Measurements from ENCODE around the gene TXNRD3.

The TXNRD3 gene

DNA sequence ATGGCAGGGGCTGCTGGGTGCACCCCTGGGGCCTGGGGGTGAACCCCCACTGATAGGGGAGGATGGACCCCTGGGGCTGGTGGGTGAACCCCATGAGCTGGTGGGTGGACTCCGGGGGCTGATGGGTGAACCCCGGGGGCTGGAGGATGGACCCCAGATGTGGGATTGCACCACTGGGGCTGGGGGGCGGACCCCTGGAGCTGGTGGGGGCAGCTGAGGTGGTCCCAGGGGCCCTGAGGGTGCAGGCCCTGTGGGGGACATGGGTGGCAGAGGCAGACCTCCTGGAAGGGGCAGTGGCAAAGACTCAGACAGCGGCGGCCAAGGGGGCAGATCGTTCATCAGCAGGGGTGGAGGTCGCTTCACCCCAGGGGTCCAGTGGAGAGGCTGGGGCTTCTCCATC, 17.4 kb upstream of the TXNRD3 start:
- no peak for DNase-seq (ENCODE audit: low read depth)

DNA sequence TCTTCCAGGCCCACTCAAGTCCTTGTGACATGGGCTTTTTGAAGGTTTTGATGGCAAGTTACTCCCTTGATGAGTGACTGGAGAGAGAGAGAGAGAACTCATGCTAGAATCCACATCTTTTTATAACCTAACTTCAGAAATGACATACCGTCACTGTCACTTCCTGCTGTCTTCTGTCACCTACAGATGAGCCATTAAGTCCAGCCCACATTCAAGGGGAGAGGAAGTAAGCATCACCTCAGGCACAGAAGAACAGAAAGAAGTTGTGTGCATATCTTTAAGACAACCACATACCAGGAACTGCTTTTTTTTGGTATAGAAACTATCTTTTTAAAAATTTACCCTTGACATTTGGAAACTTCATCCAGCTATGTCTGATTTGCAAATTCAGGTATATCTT, 16.6 kb upstream of the TXNRD3 start:
- DNase-seq (ENCODE audit: low read depth), result no peak

DNA sequence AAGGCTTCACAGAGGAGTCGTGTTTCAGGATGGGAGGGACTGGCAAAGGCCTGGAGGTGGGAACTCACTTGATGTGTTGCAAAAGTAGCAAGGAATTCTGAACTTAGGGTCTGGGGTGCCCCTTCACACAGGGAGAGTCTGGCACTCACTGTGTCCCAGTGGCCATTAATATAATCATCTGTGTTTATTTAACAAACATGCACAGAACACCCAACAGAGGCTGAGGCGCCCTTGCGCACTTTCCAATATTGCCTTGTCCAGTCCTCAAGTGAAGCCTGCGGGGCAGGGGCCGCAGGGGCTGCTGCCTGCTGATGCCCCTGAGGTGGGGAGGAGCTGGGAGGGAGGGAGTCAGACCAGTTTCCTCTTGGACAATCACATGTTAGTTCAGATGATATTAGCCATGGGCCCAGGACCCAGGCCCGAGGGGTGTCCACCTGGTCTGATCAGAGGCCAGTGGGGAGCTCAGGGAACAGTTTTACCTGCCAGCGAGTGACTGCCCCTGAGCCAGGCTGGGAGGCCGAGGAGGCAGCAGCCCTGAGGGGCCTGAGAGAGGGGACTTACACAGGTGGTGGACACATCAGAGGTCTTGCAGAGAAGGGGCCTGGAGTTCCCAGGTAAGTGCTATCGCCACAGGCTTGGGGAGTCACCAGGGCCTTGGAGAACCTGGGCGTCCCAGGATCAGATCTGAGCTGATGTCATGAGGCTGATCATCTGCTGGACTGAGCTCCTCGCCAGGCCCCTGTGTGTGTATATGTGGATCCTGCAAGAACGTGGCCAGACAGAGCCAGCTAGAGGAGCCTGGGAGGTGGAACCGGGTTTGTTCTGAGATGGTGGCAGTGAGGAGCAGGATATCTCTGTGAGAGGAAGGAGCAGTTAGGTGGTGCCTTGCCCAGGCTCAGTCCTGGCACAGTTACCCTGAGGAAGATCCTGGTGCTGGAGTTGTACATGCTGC, 13.8 kb upstream of the TXNRD3 start:
- DNase-seq (ENCODE audit: low read depth), result no peak

DNA sequence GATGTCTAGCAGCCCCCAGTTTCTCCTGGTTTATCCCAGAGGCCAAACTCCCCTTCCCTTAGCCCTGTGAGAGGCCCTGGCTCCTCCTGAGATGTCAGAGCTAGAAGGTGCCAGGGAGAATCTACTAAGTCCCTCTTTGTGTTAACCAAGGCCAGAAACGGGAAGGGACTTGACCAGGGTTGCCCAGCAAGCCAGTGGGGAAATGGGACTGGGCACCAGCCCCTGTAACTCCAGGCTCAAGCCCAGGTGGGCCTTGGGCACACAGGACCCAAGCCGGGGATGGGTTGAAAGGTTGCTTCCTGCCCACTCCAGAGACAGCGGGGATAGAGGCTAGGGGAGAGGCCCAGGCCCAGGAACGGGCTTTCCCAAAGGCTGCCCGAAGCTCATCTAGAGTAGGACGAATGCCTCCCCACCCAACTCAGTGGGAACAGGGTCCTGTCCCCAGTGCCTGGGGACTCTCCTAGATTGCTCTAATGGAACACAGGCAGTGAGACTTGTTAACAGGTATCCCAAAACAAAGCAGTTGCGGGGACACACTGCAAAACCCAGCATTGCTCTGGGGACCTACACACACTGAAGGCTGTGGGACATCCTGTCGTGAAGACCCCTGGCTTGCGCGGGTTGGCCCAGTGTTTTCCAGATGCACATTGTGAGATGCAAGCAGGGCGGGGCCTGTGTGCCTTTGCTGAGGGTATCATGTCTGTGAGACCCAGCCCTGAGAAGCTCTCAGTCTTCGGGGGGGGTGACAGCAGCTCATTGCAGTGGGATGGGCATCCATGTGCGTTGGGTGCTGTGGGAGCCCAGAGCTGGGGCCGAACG, 12.9 kb upstream of the TXNRD3 start:
- no peak for DNase-seq (ENCODE audit: low read depth)

DNA sequence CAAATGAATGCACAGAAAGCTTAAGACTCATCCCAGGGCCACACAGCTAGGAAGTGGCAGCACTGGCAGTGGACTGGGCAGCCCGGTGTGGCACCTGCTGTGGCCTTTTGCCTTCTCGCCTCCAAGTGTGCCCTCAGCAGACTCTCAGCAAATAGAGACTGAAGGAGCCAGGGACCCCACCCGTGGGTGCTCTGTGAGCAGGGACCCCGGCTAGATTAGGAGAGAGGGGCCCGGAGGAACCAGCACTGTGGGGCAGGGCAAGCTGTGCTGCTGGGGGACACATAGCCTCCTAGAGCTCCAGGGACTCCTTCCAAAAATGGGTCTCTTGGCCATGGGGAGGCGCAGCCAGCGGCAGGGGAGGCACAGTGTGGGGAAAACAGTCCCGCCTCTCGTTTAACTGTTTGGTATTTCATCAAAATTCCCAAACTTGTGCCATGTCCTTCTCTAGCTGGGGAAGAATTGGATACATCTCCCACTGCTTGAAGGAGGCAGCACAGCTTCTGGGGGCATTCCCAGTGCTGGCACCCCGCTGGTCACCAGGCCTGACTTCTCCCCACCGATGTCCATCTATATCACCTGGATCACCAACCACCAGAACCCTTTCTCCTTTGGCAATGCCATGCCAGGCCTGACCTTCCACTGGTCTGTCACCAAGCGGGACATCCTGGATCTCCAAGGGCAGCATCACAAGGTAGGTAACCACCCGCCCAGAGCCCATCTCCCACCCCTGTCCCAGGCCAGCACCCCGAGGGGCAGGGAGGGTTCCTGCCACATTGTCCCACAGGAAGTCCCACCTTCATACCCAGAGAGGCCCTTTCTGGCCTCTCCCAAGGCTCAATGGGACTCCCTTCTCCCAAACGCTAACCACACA, 12.0 kb upstream of the TXNRD3 start:
- DNase-seq (ENCODE audit: low read depth), result no peak

DNA sequence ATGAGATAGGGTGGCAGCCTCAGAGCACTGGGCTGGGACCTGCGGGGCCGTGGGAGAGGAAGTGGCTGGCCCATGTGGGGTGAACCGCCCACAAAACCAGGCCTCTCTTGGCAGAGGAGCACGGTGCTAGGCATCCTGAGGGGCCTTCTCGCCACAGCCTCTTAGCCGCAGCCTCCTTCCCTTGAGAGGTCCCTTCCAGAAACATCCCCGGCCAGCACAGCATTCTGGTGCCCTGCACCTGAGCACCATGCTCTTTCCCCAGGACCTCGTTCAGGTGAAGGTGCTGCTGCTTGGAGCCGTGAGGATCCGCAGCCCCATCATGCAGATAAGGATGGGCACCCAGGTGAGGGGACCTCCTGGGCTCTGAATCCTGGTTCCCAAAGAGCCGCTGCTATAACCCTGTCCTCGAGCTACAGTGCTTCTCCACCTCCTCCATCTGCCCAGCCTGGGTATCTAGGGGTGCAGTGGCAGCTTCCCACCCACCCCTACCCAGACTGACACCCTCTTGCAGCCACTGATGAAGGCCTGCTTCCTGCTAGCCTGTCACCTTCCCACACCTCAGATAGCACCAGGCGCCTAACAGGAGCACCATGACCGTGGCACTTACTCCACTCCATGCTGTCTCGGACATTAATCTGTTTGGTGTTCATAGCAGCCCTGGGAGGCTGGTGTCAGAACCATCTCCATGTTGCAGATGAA, 11.2 kb upstream of the TXNRD3 start:
- no peak for DNase-seq (ENCODE audit: low read depth)

DNA sequence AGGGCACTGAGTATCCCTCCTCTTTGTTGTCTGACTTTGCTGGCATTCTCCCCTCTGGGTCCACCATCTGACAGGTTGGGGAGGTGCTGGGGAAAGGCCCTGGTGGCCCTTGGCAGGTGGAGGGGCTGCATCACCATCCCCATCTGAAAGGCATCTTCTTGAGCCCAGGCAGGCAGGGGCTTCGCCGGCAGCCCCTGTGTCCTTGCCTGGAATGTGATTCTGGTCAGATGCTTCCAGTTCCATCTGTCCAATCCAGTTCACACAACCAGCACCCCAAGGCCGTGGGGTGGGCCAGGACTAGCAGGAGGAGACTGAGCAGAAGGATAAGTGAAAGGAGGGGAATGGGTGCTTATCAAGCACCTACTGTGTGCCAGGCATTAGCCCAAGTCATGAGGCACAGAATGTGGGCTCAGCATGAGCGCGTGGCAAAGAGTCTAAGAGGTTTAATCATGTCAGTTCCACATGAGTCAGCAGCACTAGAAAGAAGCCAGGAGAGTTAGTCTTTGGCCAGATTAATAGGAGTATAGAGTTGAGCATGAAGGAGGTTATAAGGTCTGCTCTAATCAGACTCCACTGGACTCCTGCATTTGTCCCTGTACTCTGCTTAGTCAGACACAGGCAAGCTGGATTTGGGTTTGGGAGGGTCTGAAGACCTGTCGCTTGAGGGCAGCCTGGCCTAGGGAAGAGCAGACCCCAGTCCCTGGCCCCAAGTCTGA, 10.5 kb upstream of the TXNRD3 start:
- no peak for DNase-seq (ENCODE audit: low read depth)

DNA sequence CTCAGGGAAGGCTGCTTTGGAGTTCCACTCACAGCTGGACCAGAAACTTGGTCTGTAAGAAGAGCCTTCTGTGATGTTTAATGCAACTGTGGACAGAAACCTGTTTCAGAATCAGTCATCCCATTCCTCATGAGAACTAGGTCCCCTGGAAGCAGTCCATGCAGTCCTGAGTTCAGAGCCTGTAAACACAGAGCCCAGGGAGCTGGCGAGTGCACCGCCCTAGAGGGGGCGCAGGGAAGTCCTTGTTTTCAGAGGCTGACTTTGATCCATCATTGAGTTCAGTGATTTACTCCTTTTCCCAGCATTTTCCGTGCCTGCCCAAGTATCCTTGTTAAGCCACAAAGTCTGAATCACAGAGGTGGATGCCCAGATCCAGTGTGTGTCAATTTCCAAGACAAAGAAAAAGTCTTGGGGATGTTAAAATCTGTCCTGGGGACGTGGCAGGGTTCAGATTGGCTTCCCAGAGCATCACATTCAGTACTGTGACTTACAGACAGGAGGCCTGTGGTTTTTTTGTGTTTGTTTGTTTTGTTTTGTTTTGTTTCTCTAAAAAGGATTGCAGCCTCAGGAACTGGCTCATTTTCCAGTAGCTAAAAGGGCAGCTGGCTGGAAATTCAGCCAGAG, 9.8 kb upstream of the TXNRD3 start:
- DNase-seq (ENCODE audit: low read depth), result no peak

DNA sequence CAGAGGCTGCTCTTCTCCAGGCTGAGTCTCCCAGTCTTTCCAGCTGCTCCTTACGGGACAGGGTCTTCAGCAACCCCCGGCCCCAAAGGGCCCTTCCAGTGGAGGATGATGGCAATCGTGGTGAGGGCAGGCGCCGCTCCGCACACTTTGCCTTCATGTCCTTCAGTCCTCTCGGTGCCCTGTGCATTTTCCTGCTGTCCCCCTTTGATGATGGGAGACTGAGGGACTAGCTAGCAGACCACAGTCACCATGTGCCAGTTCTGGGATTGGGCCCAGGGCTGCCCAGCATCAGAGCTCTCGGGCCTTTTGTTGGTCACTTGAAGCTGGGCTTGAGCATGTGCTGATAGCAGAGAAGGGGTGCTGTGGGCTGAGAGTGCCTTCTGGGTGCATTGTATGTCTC, 8.8 kb upstream of the TXNRD3 start:
- no peak for DNase-seq (ENCODE audit: low read depth)

DNA sequence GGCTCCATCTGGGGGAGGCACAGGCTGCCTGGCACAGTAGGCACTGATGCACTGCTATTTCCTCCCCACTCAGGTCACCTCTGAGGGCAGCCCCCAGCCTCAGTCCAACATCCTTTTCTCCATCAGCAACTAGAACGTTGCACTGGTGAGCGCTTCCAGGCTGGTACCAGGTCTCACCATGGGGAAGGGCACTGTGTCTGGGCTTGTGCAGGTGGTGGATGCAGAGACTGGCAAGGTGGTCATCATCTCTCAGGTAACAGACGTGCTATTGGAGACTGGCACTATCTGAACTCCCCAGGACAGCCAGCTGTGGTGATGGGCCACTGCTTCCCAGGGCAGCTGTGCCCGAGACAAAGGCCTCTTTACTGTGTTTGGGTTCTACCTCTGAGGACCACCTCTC, 8.3 kb upstream of the TXNRD3 start:
- no peak for DNase-seq (ENCODE audit: low read depth)

DNA sequence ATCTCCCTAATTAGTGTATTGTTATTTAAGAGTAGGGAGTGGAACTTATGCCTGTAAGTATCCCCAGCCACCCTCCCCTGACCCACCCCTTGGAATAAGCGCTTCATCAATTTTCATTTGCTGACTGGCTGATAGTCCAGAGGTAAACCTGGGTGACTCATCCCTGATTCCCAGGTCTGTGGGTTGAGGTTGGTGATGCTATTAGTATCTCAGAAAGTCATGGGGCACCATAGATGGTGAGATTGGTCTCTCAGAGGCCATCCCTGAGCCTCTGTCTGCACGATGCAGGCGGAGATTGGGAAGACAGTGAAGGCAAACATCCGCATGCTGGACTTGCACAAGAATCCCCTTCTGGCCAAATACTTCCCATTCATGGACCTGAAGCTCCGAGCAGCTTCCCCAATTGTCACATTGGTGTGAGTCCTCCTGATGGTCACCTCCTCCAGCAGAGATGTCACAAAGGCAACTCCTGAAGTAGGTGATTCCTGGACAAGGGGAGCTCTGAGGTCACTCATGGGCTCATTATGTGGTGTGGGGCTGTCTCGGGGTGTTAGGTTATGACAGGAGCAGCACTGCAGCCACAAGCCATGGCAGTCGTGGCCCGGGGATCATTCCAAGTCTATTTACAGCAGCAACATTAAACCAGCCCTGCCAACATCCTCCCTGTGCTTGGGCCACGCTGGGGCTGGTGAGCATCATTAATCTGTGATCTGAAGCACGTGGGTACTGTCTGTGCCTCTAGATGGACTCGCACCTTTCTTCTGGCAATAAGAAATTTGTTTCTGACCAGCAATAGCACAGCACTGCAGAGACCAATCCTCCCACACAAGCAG, 6.8 kb upstream of the TXNRD3 start:
- no peak for DNase-seq (ENCODE audit: low read depth)

DNA sequence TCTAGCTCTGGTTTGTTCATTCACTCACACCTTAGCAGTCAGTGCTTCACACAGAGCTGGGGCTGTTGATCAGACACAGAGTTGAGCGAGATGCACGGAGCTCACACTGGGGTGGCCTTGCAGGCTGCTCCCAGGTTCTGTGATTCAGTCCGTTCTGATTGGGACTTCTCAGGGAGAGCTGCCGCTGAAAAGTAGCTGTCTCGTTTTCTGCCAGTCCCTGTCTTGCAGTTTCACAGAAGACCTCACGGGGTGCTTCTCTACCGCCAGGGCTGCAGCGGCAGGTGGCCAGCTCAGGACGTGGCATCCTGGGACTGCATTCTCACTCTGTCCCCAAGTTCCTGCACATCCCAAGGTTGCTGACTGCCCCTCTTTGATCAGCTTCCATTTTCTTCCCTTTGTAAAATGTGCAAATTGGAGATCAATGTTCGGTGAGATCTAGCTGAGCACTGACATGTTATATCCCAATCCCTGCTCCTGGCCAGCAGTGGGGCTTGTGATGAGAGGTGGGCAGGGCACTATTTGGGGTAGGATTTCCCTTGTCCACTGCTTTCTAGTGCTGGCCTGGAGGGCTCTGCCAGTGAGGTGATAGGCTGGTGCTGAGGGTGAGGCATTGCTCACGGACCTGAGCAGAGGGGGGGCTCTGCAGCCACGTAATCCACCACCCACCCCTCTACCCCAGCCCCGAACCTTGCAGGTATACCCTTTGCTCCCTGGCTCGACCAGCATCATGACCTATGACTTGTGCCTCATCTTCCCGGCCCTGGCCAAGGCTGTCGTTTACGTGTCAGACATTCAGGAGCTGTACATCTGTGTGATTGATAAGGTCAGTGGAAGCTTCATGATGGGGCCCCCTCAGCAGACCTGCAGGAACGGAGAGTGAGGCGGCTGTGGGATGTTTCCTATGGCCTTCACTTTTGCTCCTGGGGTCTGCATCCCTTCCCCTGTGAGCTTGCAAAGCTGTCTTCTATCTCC, 5.3 kb upstream of the TXNRD3 start:
- no peak for DNase-seq (ENCODE audit: low read depth)

DNA sequence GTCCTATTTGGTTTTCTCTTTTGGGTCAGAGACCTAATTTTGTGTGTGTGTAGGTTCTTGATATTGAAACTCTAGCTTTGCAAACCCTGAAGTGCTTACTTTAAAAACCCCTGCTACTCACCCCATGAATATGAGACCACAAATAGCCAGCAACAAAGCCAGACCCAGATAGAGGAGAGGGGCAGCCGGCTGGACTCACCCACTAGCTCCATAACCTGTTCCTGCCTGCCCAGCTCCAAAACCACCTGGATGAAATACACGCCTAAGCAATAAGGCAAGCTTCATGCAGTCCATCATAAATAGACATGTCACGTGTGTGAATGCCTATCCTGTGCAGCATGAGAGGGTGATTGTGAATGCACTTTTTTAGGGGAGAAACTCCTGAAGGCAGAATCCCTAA, 3.7 kb upstream of the TXNRD3 start:
- DNase-seq (ENCODE audit: low read depth), result no peak

DNA sequence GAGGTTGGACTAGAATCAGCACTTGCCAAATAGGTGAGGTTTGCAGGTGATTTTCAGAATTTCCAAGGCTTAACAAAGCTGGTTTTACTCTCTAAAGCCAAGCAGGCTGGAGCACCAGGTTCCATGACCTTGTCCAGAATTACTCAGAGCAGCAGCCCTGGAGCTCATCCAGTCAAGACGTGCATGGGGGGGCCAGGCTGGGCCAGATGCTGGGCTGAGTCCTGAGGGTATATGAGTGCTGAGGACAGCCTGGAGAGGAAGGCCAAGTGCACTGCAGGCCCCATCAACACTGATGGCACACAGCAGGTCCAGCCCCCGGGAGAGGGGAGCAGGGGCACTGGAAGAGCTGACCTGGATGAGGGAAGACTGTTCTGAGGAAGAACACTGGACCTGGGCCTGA, 3.0 kb upstream of the TXNRD3 start:
- DNase-seq (ENCODE audit: low read depth), result no peak

DNA sequence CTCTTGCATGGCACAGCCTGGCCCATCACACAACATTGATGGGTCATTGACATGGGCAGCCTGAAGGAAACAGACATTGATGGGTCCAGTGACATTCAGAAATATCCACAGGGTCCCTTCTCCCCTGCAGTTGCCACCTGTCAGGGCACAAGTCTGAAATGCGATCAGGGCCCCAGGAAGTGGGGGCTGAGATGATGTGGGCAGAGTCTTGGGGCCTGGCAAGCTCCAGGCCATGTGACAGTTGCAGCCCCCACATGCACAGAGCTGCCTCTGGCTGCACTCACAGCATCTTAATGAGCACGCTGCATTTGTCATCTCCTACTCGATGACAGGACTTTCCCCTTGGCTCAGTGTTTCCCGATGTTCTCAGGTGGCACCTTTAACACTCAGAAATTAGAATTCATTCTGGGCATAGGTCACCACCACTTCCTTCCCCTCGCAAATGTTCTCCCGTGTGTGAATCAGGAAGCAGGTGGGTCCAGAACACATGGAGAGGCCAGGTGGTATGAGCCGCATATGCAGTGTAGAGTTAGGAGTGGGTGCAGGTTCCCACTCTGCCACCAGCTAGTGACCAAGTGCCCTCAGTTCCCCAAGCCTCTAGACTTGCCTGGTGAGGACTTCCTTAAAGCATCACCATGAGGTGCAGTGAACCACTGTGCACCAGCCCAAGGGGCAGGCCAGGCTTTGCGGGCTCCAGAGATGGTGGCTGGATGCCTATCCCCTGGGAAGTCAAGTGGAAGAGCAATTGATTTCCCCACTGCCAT, 1.6 kb upstream of the TXNRD3 start:
- DNase-seq (ENCODE audit: low read depth), result no peak

DNA sequence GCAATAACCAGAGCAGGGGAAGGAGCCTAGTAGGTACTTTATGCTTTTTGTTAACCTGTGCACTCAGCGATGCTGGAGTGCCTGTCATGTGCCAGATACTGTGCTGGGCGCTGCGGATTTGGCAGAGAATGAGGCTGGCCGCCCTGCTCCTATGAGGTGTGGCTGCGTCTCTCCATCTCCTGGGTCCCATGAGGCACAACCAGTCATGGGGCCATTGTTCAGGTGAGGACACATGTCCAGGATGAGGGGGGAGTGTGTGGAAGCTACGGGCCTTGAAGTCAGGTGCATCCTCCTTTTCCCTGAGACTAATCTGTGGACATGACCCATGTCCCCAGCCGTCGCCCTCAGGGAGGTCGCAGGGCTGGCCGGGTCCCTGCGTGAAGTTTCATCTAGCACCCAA, 963 bp upstream of the TXNRD3 start:
- DNase-seq (ENCODE audit: low read depth), result no peak

DNA sequence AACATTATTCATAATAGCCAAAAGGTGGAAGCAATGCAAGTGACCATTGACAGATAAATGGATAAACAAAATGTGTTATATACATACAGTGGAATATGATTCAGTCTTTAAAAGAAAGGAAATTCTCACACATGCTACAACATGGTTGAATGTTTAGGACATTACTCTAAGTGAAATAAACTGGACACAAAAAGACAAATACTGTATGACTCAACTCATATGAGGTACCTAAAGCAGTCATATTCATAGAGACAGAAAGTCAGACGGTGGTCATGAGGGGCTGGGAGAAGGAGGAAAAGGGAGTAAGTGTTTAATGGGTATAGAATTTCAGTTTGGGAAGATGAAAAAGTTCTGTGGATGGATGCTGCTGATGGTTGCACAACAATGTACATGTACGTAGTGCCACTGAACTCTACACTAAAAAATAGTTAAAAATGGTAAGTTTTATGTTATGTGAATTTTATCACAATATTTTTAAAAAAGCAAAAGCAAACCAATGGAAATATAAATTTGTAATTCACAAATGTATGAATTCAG, 5.3 kb downstream of the TXNRD3 start:
- DNase-seq (ENCODE audit: low read depth), result no peak
